Loucy (cell line): ENCODE data around the gene TLE2.

Source experiments
- CTCF ChIP-seq: fragments of 200-600 bp; sonication (generic); conservative IDR thresholded peaks from 2 replicates; pipeline ENCODE4 v1.5.1; 2014; ENCODE audit warnings: mild to moderate bottlenecking, antibody characterized with exemption, low read length
- EZH2phosphoT487 ChIP-seq: fragments of 200-600 bp; IDR thresholded peaks from 2 replicates; pipeline ENCODE4 v1.6.1; 2018; ENCODE audit warnings: antibody characterized with exemption, mild to moderate bottlenecking, moderate library complexity, borderline replicate concordance

GRCh38 chr19:2986951-2987524, 42.0 kb downstream of the TLE2 start:
- no peak for TF ChIP-seq CTCF
- TF ChIP-seq EZH2phosphoT487: no peak
